AML-193 (cell line): Measurements from ENCODE around the gene PHLDB2.
A peak's percentile ranks its signal among the peaks of the same experiment; 100 is the strongest.

Source experiments
- DNase-seq, 2 experiments: peaks; one replicate each; lab custom pipeline; 2025; lab: John Stamatoyannopoulos, UW

Gene PHLDB2

GRCh38 chr3:111851511-111851954, 7.5 kb upstream of the PHLDB2 start:
- DNase-seq = no peak

DNA sequence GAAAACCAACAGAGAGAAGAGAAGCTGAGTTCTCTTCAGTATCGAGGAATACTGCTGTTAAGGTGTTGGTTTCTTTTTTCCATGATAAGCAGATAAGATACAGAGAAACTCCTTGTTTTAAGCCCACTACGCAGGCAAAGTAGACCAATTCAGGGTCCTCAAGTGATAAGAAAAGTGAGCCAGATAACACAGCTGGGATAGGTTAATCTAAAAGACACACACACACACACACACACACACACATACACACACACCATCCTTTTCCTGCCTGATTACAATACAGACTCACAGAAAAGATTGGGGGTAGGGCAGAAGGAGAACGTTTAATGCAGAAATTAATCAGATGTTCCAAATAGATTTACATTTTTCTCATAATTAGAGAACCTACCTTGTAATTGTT, 6.5 kb upstream of the PHLDB2 start:
- no peak for DNase-seq

DNA sequence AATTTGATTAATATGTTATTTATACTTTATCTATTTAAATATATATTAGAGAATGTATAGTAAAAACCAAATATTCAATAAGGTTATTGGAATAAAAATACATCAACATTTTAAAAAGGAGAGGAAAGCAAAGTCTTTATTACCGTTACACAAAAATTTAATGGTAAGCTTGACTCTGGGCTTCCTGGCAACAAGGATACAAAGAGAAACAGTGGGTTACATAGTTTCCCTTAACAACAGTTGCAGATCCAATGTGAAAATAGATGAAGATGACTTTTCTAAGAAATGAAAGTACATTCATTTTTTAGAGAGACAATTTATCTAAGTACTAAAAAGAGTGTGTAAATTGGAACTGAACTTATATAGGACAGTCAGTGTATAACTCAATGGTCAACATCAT, 6.0 kb upstream of the PHLDB2 start:
- DNase-seq = no peak

DNA sequence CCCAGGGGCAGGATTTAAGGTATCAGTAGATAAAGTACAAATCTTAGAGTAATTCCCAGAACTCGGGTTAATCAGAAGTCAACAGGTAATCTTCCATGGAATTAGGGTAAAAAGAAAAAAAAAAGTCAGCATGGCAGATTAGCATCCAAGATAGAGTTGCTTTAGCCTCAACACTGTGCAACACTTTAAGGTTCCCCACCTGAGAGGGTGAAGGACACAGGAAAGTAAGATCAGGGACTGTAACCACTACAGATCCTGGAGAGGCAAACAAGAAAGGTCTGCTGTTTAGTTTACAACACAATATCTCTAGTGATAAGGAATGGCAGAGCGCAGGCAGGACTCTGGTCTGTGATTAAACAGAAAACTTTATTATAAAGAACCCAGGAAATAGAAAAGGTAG, 4.1 kb upstream of the PHLDB2 start:
- DNase-seq = no peak

- no peak for DNase-seq
These were observed 2.6 kb upstream of the PHLDB2 start for GRCh38 chr3:111856501-111856900.

DNA sequence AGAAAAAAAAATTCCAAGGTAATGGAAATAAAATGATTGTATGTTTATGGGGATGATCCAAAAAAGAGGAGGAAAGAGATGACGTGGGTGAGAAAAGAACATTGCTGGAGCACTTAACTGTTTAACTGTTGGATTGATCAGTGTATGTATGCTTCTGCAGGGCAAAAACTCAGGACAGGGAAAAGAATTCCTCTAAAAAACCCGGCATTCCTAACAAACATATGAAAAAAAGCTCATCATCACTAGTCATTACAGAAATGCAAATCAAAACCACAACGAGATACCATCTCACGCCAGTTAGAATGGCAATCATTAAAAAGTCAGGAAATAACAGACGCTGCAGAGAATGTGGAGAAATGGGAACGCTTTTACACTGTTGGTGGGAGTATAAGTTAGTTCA, 1.6 kb upstream of the PHLDB2 start:
- no peak for DNase-seq

GRCh38 chr3:111858642-111859041, 423 bp upstream of the PHLDB2 start:
- no peak for DNase-seq

DNA sequence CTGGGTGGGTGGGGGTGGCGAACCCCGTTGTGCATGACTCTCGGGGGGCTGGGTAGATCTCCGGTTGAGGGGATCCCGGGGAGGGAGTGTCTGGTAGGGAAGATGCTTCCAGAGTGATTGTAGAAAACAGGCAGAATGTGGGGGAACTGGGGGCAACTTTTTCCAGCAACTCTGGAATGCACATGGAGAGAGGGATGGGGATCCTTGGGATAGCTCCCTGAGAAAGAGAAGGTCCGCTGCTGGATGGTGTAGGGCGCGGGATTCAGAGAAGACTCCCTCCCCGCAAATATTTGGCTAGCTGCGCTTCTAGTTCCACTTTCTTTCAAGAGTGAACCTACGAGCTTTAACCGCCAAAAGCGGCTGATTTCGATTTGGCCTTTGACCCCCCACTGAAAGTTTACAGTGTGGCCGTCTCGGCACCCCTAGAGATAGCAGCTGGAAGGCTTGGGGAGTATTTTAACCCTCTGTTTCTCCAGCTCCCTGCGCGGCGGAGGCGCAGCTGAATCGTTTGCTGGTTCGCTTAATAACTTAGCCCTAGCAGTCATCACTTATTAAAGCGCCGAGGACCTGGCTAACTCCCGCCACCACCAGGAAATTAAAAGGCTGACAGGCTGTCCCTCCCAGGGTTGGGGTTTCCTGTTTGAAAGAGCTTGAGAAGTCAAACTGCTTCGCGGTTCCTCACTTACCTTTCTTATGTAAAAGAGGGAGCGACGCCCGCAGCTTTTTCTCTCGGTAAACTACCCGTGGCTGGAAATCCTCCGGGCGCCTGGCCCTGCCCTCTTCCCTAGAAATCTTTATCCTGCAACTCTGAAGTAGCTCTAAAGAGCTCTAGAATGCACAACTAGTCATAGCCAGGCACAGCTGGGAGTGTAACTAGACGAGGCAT, 1.2 kb downstream of the PHLDB2 start:
- peak; percentile 84 to 87 for DNase-seq

- DNase-seq = no peak
These were observed 2.3 kb downstream of the PHLDB2 start for GRCh38 chr3:111861391-111861790.

GRCh38 chr3:111862415-111862814, 3.4 kb downstream of the PHLDB2 start:
- DNase-seq = no peak

GRCh38 chr3:111862974-111863373, 3.9 kb downstream of the PHLDB2 start:
- DNase-seq = no peak

DNA sequence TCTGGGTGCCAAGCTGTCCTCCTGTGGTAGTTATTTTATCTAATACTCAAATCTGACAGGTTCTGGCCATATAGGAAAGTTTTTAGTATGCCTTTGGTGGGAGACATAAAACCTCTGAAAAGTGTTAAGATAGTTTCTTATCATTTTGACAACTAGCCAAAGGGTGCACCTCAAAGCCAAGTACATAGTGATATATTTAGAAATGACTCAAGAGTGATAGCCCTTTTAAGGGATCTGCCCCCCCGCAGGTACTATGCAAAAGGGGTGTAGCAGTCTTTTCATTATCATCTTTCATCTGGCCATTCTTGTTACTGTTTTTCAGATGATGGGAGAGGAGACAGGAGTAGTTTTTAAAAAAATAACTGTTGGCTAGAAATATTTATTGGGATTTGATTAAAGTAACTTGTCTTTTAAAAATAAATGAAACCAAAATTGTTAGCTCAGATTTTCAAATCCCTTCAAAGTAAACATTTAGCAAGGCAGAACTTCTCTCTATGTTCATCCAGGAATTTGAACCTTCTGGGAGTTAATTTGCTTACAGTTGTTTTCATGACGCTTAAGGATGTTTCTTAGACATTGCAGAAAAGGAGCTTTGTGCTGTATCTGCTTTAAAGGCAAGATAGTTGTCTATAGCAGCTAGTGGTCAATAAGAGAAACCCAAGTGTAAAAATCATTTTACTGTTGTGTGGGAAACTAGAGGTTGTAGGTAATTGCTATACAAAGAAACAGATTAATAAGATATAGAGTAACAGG, 5.1 kb downstream of the PHLDB2 start:
- DNase-seq = no peak

DNA sequence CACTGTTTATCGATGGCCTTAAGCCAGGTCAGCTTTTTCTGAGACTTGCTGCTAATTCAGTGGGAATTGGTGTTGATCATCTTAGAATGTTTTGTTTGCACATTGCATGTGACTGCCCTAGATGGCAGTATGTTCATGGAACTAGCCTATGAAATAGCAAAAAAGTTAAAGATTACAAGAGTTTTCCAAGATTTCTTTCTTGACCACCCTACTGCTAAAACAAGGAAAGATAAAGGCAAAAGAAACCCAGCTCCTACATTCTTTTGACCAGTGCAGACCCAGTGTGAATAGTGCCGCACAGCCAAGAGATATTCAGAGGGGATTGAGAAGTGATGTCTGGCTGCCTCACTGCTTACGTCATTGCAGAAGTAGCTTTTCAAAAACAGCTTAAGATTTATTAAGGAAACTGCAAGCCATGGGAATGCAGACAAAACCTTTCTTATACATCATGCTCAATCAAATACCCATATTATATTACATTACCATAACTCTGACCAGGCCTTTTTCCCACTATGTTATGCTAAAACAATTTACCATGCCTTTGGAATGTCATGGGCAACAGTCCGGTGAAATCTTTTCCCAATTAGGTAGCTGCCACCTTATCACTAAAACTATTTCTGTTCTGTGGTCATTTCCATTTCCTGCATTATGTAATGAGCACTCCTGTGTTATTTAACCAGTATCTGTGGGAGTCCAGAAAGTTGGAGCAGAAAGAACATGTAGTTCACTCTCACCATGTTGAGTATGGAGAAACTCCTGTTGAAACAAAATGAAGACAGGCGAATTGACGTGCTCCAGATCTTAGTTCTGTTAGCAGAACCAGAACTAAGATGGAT, 6.0 kb downstream of the PHLDB2 start:
- no peak for DNase-seq

GRCh38 chr3:111867889-111868426, 8.9 kb downstream of the PHLDB2 start:
- no peak for DNase-seq

- DNase-seq = no peak
These were observed 11.6 kb downstream of the PHLDB2 start for GRCh38 chr3:111870620-111871019.

DNA sequence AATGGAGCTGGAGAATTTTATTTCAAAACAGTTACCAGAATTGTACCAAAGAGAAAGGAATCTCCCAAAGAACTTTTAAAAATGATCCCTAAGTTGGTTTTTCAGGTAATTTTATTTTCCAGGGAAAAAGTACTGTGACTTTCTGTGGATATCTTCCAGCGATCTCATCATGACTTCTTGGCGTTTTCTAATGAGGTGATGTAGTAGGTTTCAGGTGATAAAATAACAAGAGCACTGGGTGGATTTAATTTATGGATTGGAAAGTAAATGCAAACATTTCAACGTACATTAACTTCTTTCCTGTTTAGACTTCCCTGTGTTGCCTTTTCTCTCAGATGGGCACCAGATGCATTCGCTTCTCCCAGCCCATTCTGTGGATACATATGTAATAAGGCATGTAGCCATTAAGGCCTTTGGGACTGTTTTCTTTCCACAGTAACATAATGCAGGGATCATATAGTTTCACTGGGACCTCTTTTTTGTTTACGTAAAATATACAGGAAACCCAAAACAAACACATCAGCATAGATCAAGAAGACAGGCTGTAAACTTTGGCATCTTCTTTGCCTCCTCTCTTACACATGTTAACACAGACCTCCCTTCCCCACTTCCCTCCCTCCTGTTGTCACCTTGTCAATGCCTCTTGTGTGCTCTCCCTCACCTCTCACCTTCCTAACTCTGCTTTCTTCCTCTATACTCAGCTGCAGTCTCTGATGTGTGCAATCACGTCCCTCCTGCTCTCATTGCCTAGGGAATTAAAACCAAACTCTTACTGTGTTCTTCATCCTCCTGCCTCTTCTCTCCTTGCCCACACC, 13.0 kb downstream of the PHLDB2 start:
- no peak for DNase-seq

- no peak for DNase-seq
These were observed 13.9 kb downstream of the PHLDB2 start for GRCh38 chr3:111872979-111873378.

DNA sequence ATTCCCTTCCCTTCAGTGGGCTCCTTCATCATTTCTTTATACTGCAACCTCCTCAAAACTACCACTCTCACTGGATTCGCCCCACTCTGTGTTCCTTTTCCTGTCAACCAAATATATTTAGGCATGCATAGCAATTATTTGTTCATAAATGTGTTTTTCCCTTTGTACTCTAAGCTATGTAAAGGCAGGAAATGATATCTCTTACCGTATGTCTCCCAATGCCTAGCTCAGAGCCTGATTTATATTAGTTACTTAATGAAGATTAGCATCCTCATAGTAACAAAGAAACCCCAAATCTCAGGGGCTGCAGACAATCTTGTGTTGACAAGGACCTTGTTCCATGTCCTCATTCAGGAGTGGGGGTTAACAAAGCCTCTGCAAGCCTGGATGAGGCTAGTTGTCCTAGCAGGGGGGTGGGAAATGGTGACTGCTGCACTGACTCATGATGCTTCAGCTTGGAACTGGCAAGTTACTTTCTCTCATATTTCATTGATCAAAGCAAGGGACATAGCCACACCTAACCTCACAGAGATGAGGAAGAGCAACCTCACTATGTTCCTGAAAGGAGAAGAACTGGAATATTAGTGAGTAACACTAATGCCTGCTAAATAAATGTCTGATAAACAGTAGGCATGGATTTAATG, 15.2 kb downstream of the PHLDB2 start:
- DNase-seq = no peak

- no peak for DNase-seq
These were observed 22.4 kb downstream of the PHLDB2 start for GRCh38 chr3:111881480-111881879.

DNA sequence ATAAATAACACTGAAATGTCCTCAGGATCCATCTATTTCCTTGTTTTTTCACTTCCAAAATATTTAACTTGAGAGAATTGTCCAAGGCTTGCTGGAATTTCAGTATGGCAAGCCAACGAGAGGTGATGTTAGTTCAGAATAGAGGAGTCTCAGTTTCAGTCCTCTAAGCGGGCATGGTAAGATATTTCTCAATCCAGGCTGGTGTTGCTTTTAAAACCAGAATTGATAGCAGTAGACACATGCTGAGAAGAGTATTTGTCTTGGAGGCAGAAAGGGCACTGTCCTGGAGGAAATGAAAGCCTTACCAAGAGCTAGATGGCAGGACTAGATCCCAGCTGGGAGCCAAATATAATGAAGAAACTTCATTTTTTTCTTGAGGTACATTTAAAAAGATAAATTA, 23.1 kb downstream of the PHLDB2 start:
- DNase-seq = no peak

DNA sequence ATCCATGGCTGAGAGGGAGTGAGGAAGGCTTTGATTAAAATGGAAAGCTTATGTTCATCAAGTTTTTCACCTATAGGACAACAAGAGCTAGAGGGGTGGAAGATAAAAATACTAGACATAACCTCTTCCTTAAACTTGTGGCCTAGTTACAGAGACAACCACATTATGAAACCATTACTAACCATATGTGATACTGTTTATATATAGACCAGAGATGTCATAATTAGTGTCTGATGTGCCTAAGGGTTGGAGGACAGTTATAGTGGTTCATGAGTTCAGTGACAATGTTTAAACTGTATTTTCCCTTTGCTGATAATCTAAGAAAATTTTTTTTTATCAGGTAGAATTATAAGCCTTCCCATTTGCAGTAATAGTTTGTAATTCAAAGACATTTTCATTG, 23.7 kb downstream of the PHLDB2 start:
- peak; percentile 24 for DNase-seq
